HG02798 (cell line): ENCODE measurements around the gene TMEM259.

Source experiments
- ATAC-seq: cut with Tn5 transposase; IDR thresholded peaks from one replicate; pipeline ENCODE4 v1.9.1; 2021; ENCODE audit warnings: mild to moderate bottlenecking; ENCODE audit not compliant: unreplicated experiment, poor library complexity

The TMEM259 gene

DNA sequence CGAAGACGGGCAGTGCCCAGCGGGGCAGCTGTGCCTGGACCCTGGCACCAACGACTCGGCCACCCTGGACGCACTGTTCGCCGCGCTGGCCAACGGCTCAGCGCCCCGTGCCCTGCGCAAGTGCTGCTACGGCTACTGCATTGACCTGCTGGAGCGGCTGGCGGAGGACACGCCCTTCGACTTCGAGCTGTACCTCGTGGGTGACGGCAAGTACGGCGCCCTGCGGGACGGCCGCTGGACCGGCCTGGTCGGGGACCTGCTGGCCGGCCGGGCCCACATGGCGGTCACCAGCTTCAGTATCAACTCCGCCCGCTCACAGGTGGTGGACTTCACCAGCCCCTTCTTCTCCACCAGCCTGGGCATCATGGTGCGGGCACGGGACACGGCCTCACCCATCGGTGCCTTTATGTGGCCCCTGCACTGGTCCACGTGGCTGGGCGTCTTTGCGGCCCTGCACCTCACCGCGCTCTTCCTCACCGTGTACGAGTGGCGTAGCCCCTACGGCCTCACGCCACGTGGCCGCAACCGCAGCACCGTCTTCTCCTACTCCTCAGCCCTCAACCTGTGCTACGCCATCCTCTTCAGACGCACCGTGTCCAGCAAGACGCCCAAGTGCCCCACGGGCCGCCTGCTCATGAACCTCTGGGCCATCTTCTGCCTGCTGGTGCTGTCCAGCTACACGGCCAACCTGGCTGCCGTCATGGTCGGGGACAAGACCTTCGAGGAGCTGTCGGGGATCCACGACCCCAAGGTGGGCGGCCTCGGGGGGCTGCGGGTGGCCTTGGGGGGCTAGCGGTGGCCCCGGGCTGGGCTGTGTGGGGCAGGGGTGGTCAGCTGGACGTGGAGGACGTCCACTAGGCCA is 15.9 kb downstream of the TMEM259 start:
- no peak for ATAC-seq

DNA sequence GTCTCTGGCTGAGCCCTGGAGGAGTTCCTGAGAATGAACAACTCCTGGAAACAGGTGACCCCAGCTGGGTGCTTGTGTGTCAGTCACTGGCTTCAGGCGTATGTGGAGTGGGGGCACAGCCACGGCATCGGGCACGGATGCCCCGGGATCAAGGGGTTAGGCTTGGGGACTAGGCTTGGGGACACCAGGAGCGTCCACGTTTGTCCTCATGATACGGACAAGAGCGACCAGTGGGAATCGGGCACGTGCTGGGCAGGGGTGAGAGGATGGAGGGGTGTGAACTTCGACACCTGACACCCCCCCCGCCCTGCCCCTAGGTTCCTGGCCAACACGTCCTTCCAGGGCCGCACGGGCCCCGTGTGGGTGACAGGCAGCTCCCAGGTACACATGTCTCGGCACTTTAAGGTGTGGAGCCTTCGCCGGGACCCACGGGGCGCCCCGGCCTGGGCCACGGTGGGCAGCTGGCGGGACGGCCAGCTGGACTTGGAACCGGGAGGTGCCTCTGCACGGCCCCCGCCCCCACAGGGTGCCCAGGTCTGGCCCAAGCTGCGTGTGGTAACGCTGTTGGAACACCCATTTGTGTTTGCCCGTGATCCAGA is 16.6 kb downstream of the TMEM259 start:
- ATAC-seq, result no peak

DNA sequence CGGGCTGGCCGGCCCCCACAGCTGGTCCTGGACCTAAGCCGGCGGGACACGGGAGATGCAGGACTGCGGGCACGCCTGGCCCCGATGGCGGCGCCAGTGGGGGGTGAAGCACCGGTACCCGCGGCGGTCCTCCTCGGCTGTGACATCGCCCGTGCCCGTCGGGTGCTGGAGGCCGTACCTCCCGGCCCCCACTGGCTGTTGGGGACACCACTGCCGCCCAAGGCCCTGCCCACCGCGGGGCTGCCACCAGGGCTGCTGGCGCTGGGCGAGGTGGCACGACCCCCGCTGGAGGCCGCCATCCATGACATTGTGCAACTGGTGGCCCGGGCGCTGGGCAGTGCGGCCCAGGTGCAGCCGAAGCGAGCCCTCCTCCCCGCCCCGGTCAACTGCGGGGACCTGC is 17.6 kb downstream of the TMEM259 start:
- ATAC-seq, result no peak

DNA sequence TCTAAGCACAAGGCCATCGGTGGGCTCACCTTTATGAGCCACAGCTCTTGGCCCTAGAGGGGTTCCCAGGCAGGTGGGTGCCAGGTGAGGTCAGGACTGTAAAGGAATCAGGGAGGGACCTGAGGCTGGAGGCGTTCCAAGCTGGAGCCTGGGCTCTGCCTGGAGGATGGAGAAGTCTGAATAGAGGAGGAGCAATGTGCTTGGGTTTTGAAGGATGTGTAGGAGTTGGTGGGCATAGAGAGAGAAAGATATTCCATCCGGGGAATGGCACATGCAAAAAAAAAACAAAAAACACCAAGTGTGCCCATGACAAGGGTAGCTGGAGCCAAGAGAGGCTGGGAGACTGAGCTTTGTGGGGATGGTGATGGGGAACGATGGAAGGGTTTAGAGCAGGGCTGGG is 18.3 kb downstream of the TMEM259 start:
- no peak for ATAC-seq

DNA sequence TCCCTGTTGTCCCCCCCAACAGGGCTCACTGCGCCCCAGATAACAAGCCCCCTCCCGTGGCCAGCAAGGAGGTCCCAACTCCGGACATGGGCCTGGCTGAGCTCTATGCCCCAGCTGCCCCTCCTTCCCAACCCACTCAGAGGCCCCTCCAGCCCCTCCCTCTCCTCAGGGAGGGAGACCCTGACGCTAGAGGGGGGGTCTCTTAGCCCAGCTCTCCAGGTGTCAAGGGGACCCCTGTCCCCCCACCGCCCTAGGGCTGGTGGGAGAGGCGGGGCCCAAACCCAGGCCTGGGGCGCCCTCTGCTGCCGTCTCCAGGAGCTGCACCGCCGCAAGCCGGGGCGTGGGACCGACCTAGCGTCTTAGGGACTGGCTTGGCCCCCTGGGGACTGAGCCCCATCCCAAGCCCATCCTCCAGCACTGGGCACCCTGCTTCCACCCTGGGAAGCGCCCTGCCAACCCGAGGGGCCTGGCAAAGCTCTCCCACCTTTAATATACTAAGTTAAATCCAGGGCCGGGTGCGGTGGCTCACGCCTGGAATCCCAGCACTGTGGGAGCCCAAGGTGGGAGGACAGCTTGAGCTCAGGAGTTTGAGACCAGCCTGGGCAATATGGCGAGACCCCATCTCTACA is 19.3 kb downstream of the TMEM259 start:
- no peak for ATAC-seq

DNA sequence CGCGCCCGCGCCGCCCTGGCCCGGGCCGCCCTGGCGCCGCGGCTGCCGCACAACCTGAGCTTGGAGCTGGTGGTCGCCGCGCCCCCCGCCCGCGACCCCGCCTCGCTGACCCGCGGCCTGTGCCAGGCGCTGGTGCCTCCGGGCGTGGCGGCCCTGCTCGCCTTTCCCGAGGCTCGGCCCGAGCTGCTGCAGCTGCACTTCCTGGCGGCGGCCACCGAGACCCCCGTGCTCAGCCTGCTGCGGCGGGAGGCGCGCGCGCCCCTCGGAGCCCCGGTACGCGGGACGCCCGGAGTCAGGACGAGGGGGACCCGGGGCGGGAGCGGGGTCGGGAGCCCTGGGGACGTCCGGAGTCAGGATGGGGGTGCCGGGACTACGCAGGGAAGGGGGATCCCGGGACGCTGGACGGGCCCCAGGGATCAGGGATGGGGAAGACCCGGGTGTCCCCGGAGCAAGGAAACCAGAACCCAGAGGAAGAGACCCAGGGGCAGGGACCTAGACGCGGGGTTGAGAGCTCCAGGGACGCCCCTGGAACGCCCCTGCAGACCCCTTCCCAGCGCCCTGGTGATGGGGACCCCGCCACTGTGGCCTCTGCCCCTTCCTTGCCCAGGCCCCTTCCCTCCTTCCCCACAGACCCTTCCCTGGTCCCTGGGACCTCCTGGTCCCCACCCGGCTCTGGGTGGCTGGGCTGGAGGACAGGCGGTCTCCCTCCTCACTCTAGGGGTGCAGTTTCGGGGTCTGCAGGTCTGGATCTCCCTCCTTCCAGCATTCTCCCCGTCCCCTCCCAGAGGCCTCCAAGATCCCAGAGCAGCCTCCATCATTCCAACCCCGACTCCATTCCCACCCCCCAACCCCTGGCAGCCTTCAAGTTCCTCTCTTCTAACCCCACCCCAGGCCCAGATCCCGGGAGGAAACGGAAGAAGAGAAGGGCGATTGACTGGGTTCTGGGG is 20.1 kb downstream of the TMEM259 start:
- ATAC-seq, result no peak

DNA sequence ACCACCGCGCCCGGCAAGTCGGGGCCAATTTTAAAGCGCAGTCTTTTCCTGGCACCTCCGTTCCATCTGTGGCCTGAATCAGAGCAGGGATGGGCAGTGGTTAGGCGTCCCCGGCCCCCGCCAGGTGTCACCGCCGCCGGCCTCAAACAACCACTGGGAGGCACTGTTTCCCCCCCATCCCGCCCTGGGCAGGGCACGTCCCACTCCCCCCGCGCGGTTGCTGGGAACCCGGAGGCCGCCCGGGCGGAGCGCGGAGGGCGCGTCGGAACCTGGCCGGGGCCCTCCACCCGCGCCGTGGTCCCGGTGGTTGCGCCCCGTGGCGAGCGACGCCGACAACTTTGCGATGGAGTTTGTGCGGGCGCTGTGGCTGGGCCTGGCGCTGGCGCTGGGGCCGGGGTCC is 20.8 kb downstream of the TMEM259 start, which contains the start of gene GRIN3B:
TSS of gene GRIN3B (plus strand) at position 325 of the 400 bp plus-strand sequence. CDS start at position 344, 19 bp downstream.
- no peak for ATAC-seq

DNA sequence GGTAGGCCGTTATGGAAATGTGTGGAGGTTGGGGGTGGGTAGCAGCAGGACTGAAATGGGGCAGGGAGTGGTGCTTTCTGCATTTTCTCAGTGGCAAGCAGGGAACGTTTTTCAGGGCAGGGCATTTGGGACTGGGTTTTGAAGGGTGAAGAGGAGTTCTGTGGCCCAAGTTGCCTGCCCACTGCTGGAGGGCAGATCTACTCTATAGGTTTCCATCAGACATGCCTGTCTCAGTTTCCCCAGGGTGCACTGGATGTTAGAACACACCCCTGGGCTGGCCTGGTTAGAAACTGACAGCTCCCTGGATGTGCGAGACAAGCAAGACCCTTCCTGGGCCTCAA is 21.6 kb downstream of the TMEM259 start:
- ATAC-seq, result no peak

DNA sequence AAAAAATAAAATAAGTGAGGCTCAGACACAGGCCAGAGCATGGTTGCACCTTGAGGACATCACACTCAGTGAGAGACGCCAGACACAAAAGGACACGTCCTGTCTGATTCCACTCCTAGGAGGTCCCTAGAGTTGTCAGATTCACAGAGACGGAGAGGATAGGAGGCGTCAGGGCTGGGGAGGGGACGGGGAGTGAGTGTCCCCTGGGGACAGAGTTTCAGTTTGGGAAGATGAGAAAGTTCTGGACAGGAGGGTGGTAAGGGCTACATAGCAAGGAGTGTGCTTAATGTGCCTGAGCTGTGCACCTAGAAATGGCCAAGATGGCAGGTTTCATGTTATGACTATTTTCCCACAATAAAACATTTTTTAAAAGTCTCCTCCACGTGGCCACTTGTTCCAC is 22.9 kb downstream of the TMEM259 start:
- ATAC-seq, result no peak

DNA sequence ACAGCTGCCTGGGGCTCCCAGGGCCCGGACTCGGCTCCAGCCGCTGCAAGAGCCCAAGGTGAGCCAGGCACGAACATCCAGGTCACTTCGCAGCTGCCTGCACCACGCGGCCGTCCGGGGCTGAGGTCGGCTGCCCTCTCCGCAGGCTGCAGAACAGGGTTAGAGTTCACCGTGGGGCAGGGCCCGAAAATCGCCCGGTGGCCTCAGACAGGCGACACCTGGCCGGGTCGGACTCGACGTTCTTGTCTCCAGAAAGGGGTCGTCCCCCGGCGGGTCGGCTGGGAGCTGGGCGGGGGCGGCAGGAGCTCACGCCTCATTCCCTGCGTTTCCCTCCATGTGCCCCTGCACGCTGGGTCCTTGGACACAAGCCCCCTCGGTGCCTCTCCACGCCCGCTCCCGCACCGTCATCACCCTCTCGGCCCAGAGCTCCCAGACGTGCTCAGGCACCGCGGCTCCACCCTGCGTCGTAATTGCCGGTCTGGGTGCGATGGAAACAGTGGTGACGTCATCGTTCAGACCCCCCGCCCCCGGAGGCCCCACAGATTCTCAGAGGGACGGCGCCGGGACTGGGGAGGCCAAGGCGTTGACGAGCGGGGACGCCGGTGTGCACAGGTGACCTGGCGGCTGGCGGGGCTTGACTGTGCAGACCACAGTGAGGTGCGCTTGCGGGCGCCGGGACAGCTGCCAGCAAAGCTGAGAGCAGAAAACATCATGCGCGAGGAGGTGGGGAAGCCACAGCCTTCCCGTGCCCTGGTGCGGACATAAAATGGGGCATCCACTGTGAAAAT is 24.7 kb downstream of the TMEM259 start:
- ATAC-seq, result no peak

DNA sequence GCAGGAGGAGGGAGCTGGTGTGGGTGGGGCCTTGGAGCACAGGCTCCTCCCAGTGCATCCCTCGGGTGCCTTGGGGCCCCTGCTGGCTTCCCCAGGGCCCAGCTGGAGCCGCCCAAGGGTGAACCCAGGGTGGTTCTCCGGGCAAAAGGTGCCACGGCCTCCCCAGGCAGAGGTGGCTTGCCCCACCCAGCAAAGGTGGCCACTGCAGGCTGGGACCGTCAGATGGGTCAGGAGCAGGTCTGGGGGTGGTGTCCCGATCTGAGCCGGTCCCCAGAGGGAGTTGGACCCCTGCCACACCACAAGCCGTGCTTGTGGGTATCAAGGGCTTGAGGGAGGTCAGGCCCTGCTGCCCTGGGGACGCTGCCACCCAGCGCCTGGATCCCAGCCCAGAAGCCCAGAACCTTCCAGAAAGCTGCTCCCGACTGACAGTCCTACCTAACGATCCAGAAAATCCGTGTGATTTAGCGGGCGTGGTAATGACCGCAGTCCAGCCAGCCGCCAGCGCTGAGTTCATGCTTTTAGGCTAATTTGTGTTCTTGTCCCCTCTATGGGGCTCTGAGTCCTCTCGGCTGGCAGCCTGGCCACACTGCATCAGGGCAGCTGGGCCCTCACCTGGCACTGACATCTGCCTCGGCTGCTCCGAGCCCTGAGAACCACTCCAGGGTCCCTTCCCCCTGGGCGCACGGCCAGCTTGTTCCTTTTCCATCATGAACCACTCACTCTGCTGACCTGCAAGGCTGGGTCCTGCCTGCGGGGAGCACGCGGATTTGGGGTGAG is 25.7 kb downstream of the TMEM259 start:
- no peak for ATAC-seq

DNA sequence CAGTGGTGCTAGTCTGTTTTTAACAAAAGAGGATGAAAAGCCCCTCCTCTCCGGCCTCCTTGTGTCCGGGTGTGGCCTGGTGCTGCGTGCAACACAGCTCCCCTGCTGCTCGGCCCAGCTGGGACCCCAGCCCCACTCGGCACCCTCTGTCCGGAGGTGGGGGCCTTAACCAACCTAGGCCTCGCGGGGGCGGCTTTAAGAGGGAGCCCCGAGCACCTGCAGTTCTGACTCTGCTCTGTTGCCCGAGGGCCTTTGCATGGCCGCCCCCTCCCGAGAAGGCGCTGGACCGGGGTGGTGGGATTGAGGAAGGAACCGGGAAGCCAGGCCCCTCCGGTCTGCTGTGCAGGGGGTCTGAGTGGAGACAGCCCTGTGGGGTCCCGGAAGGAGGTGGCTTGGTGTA is 26.4 kb downstream of the TMEM259 start:
- ATAC-seq, result no peak

DNA sequence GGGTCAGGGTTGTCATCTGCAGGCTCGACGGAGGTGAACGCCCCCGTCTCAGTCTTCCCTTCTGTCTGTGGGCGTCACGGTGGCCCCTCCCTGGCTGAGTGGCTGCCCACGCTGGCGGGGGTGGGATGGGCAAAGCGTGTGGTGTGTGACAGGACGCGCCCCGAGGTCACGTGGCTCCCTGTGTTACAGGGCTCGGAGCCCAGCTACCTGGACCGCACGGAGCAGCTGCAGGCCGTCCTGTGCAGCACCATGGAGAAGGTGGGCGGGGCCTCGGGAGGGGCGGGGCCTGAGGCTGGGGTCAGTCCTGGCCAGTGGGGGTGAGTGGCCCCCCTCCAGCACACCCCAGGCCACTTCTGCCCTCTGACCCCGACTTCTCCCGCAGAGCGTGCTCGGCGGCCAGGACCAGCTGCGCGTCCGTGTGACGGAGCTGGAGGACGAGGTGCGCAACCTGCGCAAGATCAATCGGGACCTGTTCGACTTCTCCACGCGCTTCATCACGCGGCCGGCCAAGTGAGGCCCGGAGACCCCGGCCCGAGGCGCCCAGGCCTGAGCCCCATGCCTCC is 27.0 kb downstream of the TMEM259 start:
- no peak for ATAC-seq

DNA sequence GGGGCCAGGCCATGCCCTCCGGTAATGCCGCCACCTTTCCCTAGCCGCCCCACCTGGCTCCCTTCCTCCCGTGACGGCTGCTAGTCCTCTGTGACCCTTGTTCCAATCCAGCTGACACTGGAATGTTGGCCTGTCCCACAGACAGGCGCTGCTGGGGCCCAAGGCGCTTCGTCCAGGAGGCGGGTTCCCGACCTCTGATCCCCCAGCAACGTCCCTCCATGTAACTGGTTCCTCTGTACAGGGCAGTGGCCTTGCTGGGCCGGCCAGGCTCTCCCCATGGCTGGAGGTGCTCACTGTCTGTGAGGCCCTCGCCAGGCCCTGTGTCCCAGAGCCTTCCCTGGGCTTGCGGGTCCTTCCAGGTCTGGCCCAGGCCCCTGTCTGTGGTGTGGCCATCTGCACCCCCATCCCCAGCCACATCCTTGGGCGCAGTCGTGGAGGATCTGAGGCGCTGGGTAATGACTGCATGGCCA is 27.5 kb downstream of the TMEM259 start:
- ATAC-seq, result no peak

DNA sequence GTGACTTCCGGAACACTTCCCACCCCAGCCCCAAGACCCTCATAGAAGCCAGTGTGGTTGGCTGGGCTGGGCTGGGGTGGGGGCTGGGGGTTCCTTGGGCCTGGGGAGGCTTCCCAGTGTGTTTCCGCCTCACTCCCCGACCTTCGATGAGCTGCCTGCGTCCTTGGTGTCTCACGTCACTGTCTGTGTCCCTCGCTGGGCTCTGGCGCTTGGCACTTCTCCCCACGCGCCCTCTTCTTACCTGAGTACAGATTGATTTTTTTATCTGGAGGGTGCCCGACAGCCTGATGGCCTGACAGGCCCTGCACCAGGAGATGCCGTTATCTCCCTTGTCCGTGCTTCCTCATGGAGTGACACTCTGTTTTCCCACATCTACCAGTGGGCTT is 28.3 kb downstream of the TMEM259 start:
- no peak for ATAC-seq

DNA sequence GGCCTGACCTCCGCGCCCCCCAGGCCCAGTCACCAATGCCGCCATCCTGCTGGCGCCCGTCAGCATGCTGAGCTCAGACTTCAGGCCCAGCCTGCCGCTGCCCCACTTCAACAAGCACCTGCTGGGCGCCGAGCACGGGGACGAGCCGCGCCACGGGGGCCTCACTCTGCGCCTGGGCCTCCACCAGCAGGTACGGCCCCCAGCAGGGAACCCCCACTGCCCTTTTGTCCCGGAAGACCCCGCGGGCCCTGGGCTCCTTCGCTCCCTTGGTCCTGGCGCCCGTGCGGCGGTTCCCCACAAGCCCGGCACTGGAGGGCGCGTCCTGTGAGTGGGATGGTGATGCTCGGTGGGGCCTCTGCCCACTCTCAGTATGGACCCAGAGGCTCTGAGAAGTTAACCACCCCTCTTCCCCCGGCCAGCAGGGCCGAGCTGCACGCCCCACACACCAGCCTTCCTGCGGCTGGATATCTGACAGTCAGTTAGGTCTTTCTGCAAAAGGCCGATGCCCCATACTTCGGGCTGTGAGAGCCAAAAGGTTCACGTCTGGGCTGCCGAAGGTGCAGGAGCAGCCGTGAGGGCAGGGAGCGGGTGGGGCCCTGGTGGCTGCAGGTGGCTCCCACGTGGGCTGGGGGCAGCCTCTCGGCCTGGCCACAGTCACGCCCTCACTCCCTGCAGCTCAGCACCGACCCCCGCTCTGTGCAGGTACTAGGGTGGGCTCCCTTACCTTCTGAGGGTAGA is 28.8 kb downstream of the TMEM259 start:
- ATAC-seq, result no peak

DNA sequence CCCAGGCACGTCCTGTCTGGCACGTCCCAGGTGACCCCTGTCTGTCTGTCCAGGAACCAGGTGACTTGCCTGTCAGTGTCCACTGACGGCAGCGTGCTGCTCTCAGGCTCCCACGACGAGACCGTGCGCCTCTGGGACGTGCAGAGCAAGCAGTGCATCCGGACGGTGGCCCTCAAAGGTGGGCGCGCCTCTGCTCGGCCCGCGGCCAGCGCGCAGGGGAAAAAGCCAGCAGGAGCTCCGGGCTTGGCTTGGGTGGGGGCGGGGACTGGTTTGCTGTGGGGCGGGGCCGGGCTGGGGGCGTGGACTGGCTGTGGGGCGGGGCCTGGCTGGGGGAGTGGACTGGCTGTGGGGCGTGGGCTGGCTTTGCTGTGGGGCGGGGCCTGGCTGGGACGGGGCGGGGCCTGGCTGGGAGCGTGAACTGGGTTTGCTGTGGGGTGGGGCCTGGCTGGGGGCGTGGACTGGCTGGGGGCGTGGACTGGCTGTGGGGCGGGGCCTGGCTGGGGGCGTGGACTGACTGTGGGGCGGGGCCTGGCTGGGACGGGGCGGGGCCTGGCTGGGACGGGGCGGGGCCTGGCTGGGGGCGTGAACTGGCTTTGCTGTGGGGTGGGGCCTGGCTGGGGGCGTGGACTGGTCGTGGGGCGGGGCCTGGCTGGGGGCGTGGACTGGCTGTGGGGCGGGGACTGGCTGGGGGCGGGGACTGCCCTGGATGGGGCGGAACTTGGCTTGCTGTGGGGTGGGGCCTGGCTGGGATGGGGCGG is 29.6 kb downstream of the TMEM259 start:
- ATAC-seq, result no peak
